Mesothelial cell of epicardium (in vitro differentiated cells): ENCODE results near the gene RRP8. TPM values are rescaled to one million over a fixed set of nuclear protein-coding genes. Genes with fewer than 3 reads are reported as not detected.

Experiments
- DNase-seq, 2 experiments: peaks; one replicate each; pipeline ENCODE4 v3.0.0; 2021; ENCODE audit warnings: low spot score in 2 of 2; ENCODE audit not compliant: unreplicated experiment in 2 of 2
- H3K27ac Mint-ChIP-seq: 2 replicates; pipeline ENCODE4 v1.8.0; 2021; ENCODE audit warnings: mixed read lengths
- H3K27me3 Mint-ChIP-seq: 2 replicates; pipeline ENCODE4 v1.8.0; 2021; ENCODE audit warnings: low read depth, mixed read lengths
- H3K36me3 Mint-ChIP-seq: 2 replicates; pipeline ENCODE4 v1.8.0; 2021; ENCODE audit warnings: mixed read lengths
- H3K4me1 Mint-ChIP-seq: 2 replicates; pipeline ENCODE4 v1.8.0; 2021; ENCODE audit warnings: mixed read lengths
- H3K4me3 Mint-ChIP-seq: 2 replicates; pipeline ENCODE4 v1.8.0; 2021; ENCODE audit warnings: mild to moderate bottlenecking, moderate library complexity, mixed read lengths
- H3K9me3 Mint-ChIP-seq: 2 replicates; pipeline ENCODE4 v1.8.0; 2021; ENCODE audit warnings: mixed read lengths
- CTCF ChIP-seq: fragments of 200-600 bp; sonication (generic); IDR thresholded peaks from one replicate; pipeline ENCODE4 v1.5.0; 2021; ENCODE audit warnings: antibody characterized with exemption; ENCODE audit not compliant: unreplicated experiment
- total RNA-seq: library from RNA; stranded (reverse); gene quantifications from 3 replicates; pipeline ENCODE4 v1.2.1, GENCODE V29; 2021

RRP8 gene
- total RNA-seq: 18.6 to 22.5 TPM (median 21.0 TPM) in 3 replicates

GRCh38 chr11:6603287-6604080 is at the start of gene RRP8, which contains the start of gene ILK:
TSS of gene RRP8 (minus strand) at chr11:6603616. CDS start at chr11:6603502, 114 bp downstream.
TSS of gene ILK (plus strand) at chr11:6603774. CDS start at chr11:6604272, 498 bp downstream.
- peak; percentile 73 to 86 for DNase-seq
- no peak for TF ChIP-seq CTCF
- no peaks in the 10 kb centered on the region for H3K27me3 Mint-ChIP-seq

GRCh38 chr11:6653097-6653496 is 49.7 kb upstream of the RRP8 start:
- no peak for DNase-seq
- Mint-ChIP-seq H3K27ac (no peak overlapping the region), H3K36me3 (no peaks in the 10 kb centered on the region), H3K9me3 (no peaks in the 10 kb centered on the region), H3K27me3 (peaks cover 17% of the 10 kb centered on the region), H3K4me3 (no peak overlapping the region), H3K4me1 (peaks cover 12% of the 10 kb centered on the region)
- TF ChIP-seq CTCF: no peak

More at GRCh38 chr11:6603287-6604080, at the start of gene RRP8, which contains the start of gene ILK:
- peaks cover 6% of the 10 kb centered on the region for H3K36me3 Mint-ChIP-seq
- H3K4me3 Mint-ChIP-seq: no peak within 1 kb of the TSS
- no peaks in the 10 kb centered on the region for H3K9me3 Mint-ChIP-seq
- no peak within 1 kb of the TSS for H3K27ac Mint-ChIP-seq
- peaks cover 18% of the 10 kb centered on the region for H3K4me1 Mint-ChIP-seq

GRCh38 chr11:6652182-6652581 is 48.8 kb upstream of the RRP8 start:
- Mint-ChIP-seq H3K36me3 (no peaks in the 10 kb centered on the region), H3K9me3 (no peaks in the 10 kb centered on the region), H3K27me3 (peaks cover 13% of the 10 kb centered on the region), H3K4me1 (peaks cover 12% of the 10 kb centered on the region), H3K4me3 (no peak overlapping the region), H3K27ac (no peak overlapping the region)
- DNase-seq: no peak
- no peak for TF ChIP-seq CTCF

- Mint-ChIP-seq H3K27me3 (peaks cover 1% of the 10 kb centered on the region), H3K27ac (no peak overlapping the region), H3K4me3 (no peak overlapping the region), H3K9me3 (no peaks in the 10 kb centered on the region), H3K4me1 (peaks cover under 1% of the 10 kb centered on the region), H3K36me3 (no peaks in the 10 kb centered on the region)
- no peak for DNase-seq
- TF ChIP-seq CTCF: no peak
Observed at GRCh38 chr11:6650980-6651379, 47.6 kb upstream of the RRP8 start.

GRCh38 chr11:6650104-6650503 is 46.7 kb upstream of the RRP8 start:
- no peak for TF ChIP-seq CTCF
- Mint-ChIP-seq H3K36me3 (no peaks in the 10 kb centered on the region), H3K4me3 (no peak overlapping the region), H3K27ac (no peak overlapping the region), H3K27me3 (no peaks in the 10 kb centered on the region), H3K9me3 (no peaks in the 10 kb centered on the region), H3K4me1 (peaks cover 3% of the 10 kb centered on the region)
- DNase-seq: no peak
